HepG2 (cell line): Measurements from ENCODE around the gene CA12. TPM values are rescaled to one million over a fixed set of nuclear protein-coding genes. Genes with fewer than 3 reads are reported as not detected.

Source experiments
- KDM5A ChIP-seq: fragments of 200-600 bp; sonication (generic); IDR thresholded peaks from 2 replicates; pipeline ENCODE4 v1.7.0; 2018; ENCODE audit warnings: antibody characterized with exemption, mild to moderate bottlenecking, low read length, borderline replicate concordance
- PRMT3 ChIP-seq: sonication (generic); formaldehyde crosslinking; IDR thresholded peaks from 2 replicates; pipeline ENCODE4 v1.8.1; 2022; ENCODE audit warnings: low read depth, mild to moderate bottlenecking, moderate library complexity, missing genetic modification reagents, borderline replicate concordance
- ZC3H4 ChIP-seq: sonication (generic); formaldehyde crosslinking; IDR thresholded peaks from 2 replicates; pipeline ENCODE4 v1.4.0; 2020; ENCODE audit warnings: missing genetic modification reagents, borderline replicate concordance
- polyA plus RNA-seq, 8 experiments: library from polyadenylated mRNA; depleted of rRNA in 3 of 8; stranded (reverse) in 7 of 8; unstranded in 1 of 8; fragments of >200 nt; fragmentation: Illumina TruSeq in 4 of 8; extraction: Trizol in 4 of 8; gene quantifications; 2 replicates each; pipeline versions ENCODE4 v1.2.1 to v1.2.3, GENCODE V29; 2011 to 2016; ENCODE audit warnings: low read depth in 4 of 8, missing spikeins in 1 of 8, mixed read lengths in 1 of 8; ENCODE audit not compliant: insufficient read depth in 1 of 8
- total RNA-seq, 5 experiments: library from RNA; depleted of rRNA; stranded (reverse); fragments of >200 nt; fragmentation: Illumina TruSeq; extraction: Trizol; gene quantifications; 2 replicates each; pipeline ENCODE4 v1.2.3, GENCODE V29; 2016; ENCODE audit warnings: low read depth in 1 of 5
- TF ChIP-seq, protein P1 (sequence below): fragments of 450-650 bp; IDR thresholded peaks from 2 replicates; pipeline ENCODE4 v1.6.1; 2017
- TF ChIP-seq, protein P2 (sequence below): sonication (generic); formaldehyde crosslinking; IDR thresholded peaks from 2 replicates; pipeline ENCODE4 v1.4.0; 2020; ENCODE audit warnings: missing genetic modification reagents
- TF ChIP-seq, protein P3 (sequence below): sonication (generic); formaldehyde crosslinking; IDR thresholded peaks from 2 replicates; pipeline ENCODE4 v1.5.0; 2020; ENCODE audit warnings: mild to moderate bottlenecking, missing genetic modification reagents, borderline replicate concordance
- TF ChIP-seq, protein P4 (sequence below): sonication (generic); formaldehyde crosslinking; IDR thresholded peaks from 2 replicates; pipeline ENCODE4 v1.5.1; 2020; ENCODE audit warnings: mild to moderate bottlenecking, missing genetic modification reagents, moderate library complexity
- TF ChIP-seq, protein P5 (sequence below): sonication (generic); formaldehyde crosslinking; IDR thresholded peaks from 2 replicates; pipeline ENCODE4 v1.4.0; 2020; ENCODE audit warnings: mild to moderate bottlenecking, missing genetic modification reagents

Gene CA12
- total and polyA plus RNA-seq, 2 of the 13 experiments (the other 11 are each of a cell fraction or from before 2014, with no cell fraction given), result 0.07 to 0.20 TPM

DNA sequence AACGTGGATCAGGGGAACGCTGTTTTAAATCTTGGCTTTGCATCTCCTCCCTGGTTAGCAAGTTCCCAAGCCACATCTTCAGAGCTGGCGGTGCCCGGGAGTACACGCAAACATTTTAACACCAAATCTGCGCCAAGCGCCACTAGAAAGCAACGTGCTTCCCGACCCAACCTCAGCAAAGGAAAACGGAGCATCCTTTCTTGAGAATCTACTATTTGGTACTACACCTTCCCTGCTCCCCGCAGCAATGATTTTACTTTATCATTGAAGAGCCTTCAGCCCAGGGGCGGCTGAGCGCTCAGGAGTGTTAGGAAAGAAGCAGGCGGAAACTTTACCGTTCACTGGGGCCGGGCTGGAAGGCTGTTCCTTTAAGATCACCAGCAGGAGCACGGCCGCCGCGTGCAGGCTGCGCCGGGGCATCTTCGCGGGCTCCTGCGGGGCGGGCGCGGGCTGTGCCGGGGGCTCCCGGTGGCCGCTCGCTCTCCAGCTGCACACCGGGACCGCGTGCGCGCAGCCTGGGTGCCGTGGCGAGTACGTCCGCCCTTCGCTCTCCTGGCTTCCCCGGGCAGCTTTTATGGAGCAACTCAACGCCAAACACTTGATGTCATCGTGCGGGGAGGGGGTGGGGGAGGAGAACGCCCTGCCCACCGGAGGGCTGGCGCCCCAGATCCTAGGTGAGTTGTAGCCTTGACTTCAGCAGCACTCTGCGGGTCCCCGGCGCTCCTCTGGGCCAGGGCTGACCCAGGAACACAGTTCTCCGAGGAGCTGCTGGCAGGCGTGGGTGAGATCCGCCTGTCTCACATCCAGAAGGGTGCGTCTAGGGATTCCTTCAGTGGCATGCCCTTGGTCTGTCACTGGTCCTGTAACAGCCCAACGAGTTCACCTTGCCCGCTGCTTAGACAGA is at the start of gene CA12 (continued):
- TF ChIP-seq, protein P1, sequence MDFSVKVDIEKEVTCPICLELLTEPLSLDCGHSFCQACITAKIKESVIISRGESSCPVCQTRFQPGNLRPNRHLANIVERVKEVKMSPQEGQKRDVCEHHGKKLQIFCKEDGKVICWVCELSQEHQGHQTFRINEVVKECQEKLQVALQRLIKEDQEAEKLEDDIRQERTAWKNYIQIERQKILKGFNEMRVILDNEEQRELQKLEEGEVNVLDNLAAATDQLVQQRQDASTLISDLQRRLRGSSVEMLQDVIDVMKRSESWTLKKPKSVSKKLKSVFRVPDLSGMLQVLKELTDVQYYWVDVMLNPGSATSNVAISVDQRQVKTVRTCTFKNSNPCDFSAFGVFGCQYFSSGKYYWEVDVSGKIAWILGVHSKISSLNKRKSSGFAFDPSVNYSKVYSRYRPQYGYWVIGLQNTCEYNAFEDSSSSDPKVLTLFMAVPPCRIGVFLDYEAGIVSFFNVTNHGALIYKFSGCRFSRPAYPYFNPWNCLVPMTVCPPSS, result no peak
- TF ChIP-seq, protein P2, sequence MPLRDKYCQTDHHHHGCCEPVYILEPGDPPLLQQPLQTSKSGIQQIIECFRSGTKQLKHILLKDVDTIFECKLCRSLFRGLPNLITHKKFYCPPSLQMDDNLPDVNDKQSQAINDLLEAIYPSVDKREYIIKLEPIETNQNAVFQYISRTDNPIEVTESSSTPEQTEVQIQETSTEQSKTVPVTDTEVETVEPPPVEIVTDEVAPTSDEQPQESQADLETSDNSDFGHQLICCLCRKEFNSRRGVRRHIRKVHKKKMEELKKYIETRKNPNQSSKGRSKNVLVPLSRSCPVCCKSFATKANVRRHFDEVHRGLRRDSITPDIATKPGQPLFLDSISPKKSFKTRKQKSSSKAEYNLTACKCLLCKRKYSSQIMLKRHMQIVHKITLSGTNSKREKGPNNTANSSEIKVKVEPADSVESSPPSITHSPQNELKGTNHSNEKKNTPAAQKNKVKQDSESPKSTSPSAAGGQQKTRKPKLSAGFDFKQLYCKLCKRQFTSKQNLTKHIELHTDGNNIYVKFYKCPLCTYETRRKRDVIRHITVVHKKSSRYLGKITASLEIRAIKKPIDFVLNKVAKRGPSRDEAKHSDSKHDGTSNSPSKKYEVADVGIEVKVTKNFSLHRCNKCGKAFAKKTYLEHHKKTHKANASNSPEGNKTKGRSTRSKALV (CRISPR knock-in tag), result peak; percentile 83; the same call in 1 of the 2 replicates
- TF ChIP-seq, protein P3, sequence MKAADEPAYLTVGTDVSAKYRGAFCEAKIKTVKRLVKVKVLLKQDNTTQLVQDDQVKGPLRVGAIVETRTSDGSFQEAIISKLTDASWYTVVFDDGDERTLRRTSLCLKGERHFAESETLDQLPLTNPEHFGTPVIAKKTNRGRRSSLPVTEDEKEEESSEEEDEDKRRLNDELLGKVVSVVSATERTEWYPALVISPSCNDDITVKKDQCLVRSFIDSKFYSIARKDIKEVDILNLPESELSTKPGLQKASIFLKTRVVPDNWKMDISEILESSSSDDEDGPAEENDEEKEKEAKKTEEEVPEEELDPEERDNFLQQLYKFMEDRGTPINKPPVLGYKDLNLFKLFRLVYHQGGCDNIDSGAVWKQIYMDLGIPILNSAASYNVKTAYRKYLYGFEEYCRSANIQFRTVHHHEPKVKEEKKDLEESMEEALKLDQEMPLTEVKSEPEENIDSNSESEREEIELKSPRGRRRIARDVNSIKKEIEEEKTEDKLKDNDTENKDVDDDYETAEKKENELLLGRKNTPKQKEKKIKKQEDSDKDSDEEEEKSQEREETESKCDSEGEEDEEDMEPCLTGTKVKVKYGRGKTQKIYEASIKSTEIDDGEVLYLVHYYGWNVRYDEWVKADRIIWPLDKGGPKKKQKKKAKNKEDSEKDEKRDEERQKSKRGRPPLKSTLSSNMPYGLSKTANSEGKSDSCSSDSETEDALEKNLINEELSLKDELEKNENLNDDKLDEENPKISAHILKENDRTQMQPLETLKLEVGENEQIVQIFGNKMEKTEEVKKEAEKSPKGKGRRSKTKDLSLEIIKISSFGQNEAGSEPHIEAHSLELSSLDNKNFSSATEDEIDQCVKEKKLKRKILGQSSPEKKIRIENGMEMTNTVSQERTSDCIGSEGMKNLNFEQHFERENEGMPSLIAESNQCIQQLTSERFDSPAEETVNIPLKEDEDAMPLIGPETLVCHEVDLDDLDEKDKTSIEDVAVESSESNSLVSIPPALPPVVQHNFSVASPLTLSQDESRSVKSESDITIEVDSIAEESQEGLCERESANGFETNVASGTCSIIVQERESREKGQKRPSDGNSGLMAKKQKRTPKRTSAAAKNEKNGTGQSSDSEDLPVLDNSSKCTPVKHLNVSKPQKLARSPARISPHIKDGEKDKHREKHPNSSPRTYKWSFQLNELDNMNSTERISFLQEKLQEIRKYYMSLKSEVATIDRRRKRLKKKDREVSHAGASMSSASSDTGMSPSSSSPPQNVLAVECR (CRISPR knock-in tag), result no peak; the same call in 1 of the 2 replicates
- TF ChIP-seq, protein P4, sequence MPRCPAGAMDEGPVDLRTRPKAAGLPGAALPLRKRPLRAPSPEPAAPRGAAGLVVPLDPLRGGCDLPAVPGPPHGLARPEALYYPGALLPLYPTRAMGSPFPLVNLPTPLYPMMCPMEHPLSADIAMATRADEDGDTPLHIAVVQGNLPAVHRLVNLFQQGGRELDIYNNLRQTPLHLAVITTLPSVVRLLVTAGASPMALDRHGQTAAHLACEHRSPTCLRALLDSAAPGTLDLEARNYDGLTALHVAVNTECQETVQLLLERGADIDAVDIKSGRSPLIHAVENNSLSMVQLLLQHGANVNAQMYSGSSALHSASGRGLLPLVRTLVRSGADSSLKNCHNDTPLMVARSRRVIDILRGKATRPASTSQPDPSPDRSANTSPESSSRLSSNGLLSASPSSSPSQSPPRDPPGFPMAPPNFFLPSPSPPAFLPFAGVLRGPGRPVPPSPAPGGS (CRISPR knock-in tag), result no peak
- TF ChIP-seq PRMT3 (CRISPR knock-in tag), result no peak
- TF ChIP-seq, protein P5, sequence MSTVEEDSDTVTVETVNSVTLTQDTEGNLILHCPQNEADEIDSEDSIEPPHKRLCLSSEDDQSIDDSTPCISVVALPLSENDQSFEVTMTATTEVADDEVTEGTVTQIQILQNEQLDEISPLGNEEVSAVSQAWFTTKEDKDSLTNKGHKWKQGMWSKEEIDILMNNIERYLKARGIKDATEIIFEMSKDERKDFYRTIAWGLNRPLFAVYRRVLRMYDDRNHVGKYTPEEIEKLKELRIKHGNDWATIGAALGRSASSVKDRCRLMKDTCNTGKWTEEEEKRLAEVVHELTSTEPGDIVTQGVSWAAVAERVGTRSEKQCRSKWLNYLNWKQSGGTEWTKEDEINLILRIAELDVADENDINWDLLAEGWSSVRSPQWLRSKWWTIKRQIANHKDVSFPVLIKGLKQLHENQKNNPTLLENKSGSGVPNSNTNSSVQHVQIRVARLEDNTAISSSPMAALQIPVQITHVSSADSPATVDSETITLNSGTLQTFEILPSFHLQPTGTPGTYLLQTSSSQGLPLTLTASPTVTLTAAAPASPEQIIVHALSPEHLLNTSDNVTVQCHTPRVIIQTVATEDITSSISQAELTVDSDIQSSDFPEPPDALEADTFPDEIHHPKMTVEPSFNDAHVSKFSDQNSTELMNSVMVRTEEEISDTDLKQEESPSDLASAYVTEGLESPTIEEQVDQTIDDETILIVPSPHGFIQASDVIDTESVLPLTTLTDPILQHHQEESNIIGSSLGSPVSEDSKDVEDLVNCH (CRISPR knock-in tag), result no peak
- TF ChIP-seq ZC3H4 (CRISPR knock-in tag), result no peak
- TF ChIP-seq KDM5A, result no peak
